H7 (cell line): ENCODE measurements around the gene USP2. TPM values are rescaled to one million over a fixed set of nuclear protein-coding genes. Genes with fewer than 3 reads are reported as not detected.

Experiments used
- DNase-seq: peaks from one replicate; pipeline ENCODE4 v3.0.0; 2012
- H3K27me3 ChIP-seq: 2 replicates; pipeline ENCODE4 v1.6.0; 2011; ENCODE audit warnings: mild to moderate bottlenecking, low read length; ENCODE audit not compliant: control insufficient read depth, insufficient read depth
- H3K36me3 ChIP-seq: replicated peaks from 2 replicates; pipeline ENCODE4 v1.5.1; 2011; ENCODE audit warnings: low read length; ENCODE audit not compliant: control insufficient read depth, insufficient read depth
- H3K4me3 ChIP-seq: 2 replicates; pipeline ENCODE4 v1.5.1; 2011; ENCODE audit warnings: low read depth, mild to moderate bottlenecking, control low read depth, low read length, moderate library complexity; ENCODE audit not compliant: insufficient read depth
- total RNA-seq: library from RNA; depleted of rRNA; stranded (reverse); fragments of >200 nt; shearing (Covaris generic); gene quantifications from 2 replicates; pipeline ENCODE4 v1.2.3, GENCODE V29; 2014; rRNA removed

Gene USP2
- total RNA-seq, 1 experiment from 2014 or later: 2.8 TPM

DNA sequence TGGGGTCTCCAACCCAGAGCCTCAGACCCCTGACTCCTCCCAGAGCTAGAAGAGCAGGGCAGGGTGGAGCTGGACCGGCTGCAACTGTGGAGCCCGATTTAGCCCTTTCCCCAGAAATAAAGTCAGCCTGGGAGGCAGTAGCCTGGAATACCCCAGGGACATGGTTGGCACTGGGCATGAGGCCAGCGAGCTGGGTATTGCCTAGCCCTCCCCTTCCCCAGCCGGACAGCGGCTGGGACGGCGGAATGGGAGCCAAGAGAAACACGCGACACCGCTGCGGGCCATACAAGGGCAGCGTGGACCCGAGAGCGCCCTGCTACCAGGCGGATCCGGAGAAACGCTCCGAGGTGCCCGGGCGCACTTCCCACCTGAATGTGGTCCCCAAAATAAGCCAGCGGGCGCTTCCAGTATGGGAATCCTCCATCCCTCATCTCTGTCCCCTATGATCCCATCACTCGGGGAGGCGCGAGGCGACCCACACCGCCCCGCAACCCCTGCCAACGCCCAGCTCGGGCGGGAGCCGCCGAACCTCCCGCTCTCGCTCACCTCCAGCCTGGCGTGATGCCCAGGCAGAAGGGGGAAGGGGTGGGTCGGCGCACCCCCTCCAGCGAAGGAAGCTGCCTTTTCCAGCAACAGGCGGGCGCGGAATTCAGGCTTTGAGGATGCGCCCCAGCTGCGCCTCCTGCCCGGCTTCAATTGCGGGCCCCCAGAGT, 65.3 kb downstream of the USP2 start:
- H3K27me3 ChIP-seq: peaks cover 13% of the 10 kb centered on the region
- peak; percentile 74 for DNase-seq
- peaks cover 4% of the 10 kb centered on the region for H3K36me3 ChIP-seq
- H3K4me3 ChIP-seq: peak overlapping the region; percentile 75

DNA sequence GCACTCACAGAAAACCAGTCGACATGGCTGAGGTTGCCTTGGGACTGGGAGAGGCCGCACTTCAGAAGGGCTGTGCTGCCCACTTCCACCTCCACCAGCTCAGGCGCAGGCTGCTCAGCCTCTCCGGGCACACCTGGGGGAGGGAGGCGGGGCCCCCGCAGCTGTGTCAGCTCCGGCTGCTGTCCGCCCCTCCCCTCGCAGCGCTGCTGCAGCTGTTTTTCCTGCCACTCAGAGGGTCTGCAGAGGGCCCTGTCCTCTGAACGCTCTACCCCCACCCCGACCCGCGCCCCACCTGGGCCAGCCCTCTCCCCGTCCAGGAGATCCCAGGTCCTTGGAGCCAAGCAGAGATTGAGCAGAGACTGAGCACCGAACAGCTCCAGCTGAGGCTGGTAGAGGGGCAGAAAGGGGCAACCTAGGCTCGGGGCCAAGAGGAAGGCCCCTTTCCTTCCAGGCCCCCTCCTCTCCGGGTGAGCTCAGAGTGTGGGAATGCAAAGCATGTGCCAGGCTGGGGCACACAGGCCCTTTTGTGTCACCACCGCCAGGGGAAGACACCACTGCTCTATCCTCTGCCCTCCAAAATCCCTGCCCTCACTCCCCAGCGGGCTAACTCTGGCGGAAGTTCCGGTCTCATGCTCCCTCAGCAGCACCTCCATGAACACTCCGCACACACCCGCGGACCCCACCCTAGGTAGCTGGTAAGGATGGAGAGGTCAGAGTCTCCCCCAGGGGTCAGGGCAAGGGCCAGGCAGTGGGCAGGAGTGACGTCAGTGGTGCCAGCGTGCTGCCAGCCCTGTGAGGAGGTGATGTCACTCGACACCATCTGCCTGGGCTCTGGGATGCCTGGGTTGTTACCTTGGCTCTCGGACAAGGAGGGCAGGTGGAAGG, 66.1 kb downstream of the USP2 start:
- Histone ChIP-seq H3K27me3 (peaks cover 13% of the 10 kb centered on the region), H3K36me3 (peaks cover 4% of the 10 kb centered on the region), H3K4me3 (peak overlapping the region; percentile 75)
- DNase-seq: peak; percentile 93

DNA sequence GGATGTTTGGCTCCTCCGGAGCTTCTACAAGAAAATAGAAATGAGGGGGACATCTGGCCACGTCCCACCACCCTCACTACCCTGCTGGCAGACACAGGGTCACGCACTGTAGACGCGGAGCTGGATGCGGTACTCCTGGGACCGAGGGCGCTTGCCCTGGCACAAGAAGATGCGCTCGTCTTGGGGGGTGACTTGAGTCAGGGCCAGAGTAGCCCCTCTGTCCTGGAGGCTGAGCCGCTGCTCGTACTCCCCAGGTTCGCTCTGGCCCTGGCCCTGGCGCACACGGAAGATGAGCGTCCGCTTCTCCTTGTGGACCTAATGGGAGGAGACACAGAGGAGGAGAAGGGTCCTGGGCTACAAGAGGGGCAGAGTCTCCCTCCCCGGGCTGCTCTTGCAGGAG, 66.8 kb downstream of the USP2 start:
- H3K4me3 ChIP-seq: no peak overlapping the region; the same call in 1 of the 2 replicates
- peaks cover 13% of the 10 kb centered on the region for H3K27me3 ChIP-seq
- no peak for DNase-seq
- H3K36me3 ChIP-seq: peaks cover 4% of the 10 kb centered on the region

DNA sequence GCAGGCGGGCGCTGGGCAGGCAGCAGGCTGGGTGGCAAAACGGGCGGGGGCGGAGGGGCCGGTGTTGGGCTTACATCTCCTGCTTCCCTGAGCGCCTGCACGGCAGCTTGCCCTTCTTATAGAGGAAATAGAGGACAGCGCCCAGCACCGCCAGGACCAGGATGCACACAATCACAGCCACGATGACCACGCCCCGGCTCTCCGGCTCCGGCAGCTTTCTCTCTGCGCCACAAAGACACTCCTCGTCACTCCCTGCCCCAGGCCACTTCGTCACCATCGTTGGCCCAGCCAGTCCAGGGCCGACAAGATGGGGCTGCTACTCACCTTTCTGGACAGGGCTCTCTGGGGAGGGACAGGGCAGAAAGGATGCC, 70.8 kb downstream of the USP2 start:
- DNase-seq: peak; percentile 43
- H3K27me3 ChIP-seq: peaks cover 2% of the 10 kb centered on the region

DNA sequence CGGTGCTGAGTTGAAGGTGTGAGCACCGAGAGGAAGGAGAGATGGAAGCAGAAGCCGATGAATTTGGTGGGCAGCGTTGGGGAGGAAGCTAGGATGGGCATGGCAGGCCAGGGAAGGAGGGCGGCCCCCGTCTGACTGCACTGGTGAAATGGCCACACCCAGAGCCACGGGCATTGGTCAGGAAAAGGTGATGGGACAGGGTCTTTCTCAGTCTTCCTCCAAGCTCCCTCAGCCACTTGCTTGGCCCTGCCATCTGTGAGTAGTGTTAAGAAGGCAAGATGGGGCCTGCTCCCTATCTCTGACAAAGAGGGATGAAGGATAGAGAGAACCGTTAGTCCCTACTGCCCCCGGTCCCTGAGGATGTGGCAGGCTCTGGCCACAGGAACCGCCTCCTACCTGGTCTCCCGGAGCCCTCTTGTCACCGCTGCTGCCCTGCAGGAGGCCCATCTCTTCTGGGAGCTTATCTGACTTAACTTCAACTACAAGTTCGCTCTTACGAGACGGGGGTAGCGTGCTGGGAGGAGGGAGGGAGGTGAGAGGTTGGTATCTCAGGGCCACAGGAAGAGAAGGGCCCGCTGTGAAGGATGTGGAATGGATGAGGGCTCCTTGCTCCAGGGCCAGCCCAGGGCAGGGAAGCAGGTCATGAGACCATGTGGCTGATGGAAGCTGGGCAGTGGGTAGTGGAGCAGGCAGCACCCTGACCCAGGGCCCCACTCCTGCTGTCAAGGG, 71.4 kb downstream of the USP2 start:
- no peaks in the 10 kb centered on the region for H3K27me3 ChIP-seq
- H3K4me3 ChIP-seq: no peak overlapping the region
- H3K36me3 ChIP-seq: peaks cover 10% of the 10 kb centered on the region
- peak; percentile 47 for DNase-seq

More for the DNA sequence above, 70.8 kb downstream of the USP2 start:
- no peak overlapping the region for H3K4me3 ChIP-seq
- H3K36me3 ChIP-seq: peaks cover 10% of the 10 kb centered on the region

DNA sequence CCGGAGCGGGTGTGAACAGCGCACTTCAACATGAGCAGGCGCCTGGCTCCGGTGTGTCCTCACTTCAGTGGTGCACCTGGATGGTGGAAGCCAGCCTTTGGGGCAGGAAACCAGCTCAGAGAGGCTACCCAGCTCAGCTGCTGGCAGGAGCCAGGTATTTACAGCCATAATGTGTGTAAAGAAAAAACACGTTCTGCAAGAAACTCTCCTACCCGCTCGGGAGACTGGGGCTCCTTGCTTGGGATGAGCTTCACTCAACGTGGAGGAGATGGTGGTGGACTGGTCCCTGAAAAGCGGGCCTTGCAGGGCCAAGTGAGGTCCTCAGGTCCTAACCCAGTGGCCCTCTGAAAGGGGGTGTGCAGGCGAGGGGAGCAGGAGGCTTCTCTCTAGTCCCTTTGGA, 72.1 kb downstream of the USP2 start:
- Histone ChIP-seq H3K36me3 (peaks cover 10% of the 10 kb centered on the region), H3K4me3 (no peak overlapping the region), H3K27me3 (no peaks in the 10 kb centered on the region)
- no peak for DNase-seq

DNA sequence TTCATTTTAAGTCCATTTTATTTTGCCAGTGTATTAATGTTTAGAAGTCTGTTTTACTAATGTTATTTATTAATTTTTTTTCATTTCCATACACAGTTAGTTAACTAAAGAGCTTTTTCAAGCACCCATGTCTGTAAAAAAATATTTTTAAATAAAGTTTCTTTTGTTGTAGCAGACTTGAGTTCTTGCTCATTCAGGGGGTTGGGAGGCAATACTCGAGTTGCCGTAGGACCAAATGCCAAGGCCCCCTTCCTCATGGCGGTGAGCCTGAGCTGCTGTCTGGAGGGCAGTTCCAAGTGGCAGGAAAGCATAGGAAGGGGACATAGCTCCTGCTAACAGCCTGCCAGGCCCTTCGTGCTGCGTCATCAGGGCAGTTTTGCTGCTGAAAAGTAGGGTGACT, 73.5 kb downstream of the USP2 start:
- Histone ChIP-seq H3K4me3 (no peak overlapping the region), H3K36me3 (peaks cover 12% of the 10 kb centered on the region), H3K27me3 (no peaks in the 10 kb centered on the region)
- no peak for DNase-seq

DNA sequence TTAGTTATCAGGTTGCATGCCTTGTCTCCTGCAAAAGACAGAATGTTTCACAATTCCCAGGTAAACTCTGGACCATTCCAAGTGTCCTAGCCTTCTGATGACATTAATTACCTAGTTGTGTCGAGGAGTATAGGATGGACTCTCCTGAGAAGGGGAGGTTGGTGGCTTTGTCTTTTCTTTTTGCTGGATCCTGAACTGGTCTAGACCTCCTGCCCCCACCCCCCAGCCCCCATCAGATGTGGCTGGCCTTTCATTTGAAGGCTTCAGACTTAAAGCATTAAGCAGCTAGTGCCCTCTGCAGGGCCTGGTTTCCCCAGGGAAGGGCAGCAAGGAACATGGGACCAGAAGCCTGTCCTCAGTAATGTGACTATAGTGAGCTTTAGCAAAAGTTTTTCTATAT, 74.3 kb downstream of the USP2 start:
- Histone ChIP-seq H3K4me3 (no peak overlapping the region), H3K36me3 (peaks cover 11% of the 10 kb centered on the region)
- DNase-seq: peak; percentile 60

DNA sequence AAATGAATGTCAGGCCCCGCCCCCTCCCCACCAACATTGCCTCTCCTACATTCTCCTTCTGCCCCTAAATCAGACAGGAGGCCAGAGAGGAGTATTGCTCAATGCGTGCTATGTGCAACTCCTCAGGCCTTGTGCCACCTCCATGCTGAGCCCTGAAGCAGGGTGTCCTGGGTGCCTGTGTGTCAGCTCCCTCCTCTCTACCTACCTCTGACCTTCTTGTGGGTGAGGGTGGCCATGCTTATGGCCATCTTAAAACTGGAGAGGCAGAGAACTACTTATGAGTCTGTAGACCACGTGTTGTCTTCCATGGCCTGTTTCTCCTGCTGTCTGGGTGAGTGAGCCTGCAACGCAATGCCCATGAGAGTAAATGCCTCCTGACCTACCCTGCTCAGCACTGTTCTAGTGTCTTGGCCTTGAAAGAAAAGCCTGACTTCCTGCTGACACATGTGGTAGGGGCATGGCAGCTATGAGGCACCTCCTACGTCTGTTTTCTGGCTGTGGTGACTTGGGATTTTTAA, 75.1 kb downstream of the USP2 start:
- H3K4me3 ChIP-seq: no peak overlapping the region
- no peaks in the 10 kb centered on the region for H3K27me3 ChIP-seq
- DNase-seq: no peak
- H3K36me3 ChIP-seq: peaks cover 13% of the 10 kb centered on the region

More for the DNA sequence above, 74.3 kb downstream of the USP2 start:
- H3K27me3 ChIP-seq: no peaks in the 10 kb centered on the region

DNA sequence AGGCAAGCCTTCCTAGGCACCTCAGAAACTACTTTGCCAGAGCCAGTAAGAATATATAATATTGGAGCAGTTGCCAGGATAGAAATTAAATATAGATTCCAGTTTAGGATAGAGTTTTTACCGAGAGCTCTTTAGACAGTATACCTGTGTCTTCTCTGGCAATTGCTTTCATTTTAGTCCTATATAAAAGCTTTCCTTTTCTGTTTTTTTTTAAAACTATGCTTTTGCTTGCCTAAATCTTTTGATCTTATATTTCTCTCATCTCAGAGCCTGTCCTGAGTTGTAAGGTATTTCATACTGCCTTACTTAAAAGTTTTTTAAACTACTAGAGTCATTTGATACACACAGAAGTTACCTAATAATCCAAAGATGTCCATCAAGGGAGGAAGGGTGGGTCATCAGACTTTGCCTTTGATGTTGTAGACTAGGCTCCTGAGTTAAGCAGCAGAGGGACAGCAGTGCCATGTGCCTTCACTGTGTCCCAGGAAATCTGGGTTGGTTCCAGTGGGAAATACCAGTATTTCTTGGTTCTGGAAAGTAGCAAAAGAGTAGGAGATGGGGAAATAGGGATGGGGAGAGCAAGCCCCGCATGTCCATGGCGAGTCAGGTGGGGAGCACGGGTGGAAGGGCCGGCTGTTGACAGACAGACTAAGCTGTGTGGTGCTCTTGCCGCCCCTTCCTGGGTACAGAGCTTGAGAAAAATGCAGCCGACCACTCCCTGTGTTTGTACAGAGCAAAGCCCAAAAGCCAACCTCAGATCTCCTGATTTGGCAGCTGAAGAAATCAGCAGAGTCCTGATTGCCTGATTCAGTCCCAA, 75.7 kb downstream of the USP2 start:
- Histone ChIP-seq H3K4me3 (no peak overlapping the region), H3K36me3 (peaks cover 17% of the 10 kb centered on the region)
- DNase-seq: no peak

More for the DNA sequence above, 75.7 kb downstream of the USP2 start:
- no peaks in the 10 kb centered on the region for H3K27me3 ChIP-seq

Other genes starting within 250 kb of the USP2 start
- 0.31 and 0.37 TPM in 2 replicates for gene ABCG4, start 232.6 kb downstream of the USP2 start, total RNA-seq
- 34.0 and 44.0 TPM in 2 replicates for gene NLRX1, start 213.0 kb downstream of the USP2 start, total RNA-seq
- not detected in 2 replicates for gene NHERF4, start 196.2 kb downstream of the USP2 start, total RNA-seq
- 16.1 and 23.6 TPM in 2 replicates for gene CBL, start 175.4 kb downstream of the USP2 start, total RNA-seq
- gene MCAM, start 64.6 kb downstream of the USP2 start, total RNA-seq: 45.5 and 59.3 TPM in 2 replicates
- gene RNF26, start 47.2 kb downstream of the USP2 start, total RNA-seq: 26.4 and 28.9 TPM in 2 replicates
- gene C1QTNF5, start 40.8 kb downstream of the USP2 start, total RNA-seq: 2.1 TPM in 2 replicates
- gene MFRP, start 35.0 kb downstream of the USP2 start, total RNA-seq: not detected in 2 replicates
- 305 and 319 TPM in 2 replicates for gene THY1, start 41.5 kb upstream of the USP2 start, total RNA-seq